GM12801 (cell line): ENCODE data around the gene SMARCAL1.

Experiments
- TF ChIP-seq, protein P1 (sequence below): IDR thresholded peaks from one replicate; pipeline ENCODE4 v1.5.1; 2011; ENCODE audit warnings: control low read depth; ENCODE audit not compliant: insufficient read length; ENCODE audit errors: extremely low read depth

SMARCAL1 gene

DNA sequence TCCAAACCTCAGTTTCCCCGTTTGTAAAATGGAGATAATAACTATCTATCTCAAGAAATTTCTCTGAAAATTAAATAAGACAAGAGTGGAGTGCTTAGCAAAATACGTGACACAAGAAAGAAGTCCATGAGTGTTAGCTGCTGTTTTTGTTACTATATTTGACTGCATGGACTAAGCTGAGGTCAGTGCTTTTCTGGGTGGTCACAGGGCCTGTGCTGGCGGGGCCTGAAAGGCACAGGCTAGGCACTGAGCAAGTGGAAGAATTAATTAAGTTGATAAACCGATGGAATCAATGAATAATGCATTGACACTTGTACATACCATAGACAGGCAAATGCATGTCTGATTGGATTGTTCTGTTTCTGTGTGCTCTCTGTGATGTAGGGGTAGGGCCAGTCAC, 113.7 kb downstream of the SMARCAL1 start:
- TF ChIP-seq, protein P1, sequence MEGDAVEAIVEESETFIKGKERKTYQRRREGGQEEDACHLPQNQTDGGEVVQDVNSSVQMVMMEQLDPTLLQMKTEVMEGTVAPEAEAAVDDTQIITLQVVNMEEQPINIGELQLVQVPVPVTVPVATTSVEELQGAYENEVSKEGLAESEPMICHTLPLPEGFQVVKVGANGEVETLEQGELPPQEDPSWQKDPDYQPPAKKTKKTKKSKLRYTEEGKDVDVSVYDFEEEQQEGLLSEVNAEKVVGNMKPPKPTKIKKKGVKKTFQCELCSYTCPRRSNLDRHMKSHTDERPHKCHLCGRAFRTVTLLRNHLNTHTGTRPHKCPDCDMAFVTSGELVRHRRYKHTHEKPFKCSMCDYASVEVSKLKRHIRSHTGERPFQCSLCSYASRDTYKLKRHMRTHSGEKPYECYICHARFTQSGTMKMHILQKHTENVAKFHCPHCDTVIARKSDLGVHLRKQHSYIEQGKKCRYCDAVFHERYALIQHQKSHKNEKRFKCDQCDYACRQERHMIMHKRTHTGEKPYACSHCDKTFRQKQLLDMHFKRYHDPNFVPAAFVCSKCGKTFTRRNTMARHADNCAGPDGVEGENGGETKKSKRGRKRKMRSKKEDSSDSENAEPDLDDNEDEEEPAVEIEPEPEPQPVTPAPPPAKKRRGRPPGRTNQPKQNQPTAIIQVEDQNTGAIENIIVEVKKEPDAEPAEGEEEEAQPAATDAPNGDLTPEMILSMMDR: no peak

DNA sequence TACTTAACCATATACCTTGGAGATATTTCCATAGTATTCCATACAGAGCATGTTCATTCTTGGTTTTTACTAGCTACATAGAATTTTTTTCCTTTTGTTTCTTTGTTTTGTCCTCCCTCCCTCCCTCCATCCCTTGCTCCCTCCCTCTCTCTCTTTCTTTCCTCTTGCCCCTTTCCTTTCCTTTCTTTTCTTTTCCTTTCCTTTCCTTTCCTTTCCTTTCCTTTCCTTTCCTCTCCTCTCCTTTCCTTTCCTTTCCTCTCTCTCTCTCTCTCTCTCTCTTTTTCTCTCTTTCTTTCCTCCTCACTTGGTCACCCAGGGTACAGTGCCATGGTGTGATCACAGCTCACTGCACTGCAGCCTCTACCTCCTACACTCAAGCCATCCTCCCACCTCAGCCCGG, 114.7 kb downstream of the SMARCAL1 start:
- TF ChIP-seq, protein P1: no peak

DNA sequence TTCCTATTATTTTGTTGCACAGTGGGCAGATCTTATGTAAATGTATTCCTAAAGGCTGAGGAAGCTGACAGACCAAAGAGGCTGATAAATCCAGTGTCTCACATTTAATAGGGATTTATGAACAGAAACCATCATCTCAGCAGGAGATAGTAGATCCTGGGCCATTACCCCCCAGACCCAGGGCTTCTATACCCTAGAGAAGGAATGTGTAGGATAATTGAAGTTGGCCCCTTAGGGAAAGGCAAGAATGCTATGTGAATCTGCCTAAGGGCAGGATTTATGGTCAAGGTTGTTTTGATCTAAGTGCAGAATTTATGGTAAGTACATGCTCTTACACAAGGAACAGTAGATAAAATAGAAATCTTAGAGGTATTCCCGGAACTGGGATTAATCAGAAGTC, 115.3 kb downstream of the SMARCAL1 start:
- TF ChIP-seq, protein P1: no peak

DNA sequence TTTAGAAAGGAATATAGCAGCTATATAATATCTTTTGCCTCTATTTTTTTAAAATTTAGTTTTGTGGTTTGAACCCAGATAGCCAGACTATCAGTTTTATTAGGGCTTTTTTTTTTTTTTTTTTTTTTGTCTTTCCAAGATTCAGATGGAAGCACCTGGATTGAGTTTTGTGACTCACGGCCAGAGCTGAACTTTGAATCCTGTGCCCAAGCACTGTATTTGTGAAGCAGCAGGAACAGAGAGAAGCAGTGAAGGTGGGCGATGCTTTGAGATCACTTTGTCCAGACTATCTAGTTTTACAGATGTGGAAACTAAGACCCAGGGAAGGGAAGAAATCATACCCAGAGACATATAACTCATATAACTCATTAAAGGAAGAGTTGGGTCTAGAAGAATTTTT, 120.3 kb downstream of the SMARCAL1 start:
- TF ChIP-seq, protein P1: no peak
